HL-60 (cell line): ENCODE data around the gene RBP2.

ENCODE experiments used
- CTCF ChIP-seq: IDR thresholded peaks from one replicate; pipeline ENCODE4 v1.5.1; 2011; ENCODE audit warnings: low read length, control low read depth, inconsistent platforms; ENCODE audit not compliant: insufficient read depth
- GABPA ChIP-seq: IDR thresholded peaks from 2 replicates; pipeline ENCODE4 v1.6.1; 2012; ENCODE audit warnings: low read depth
- POLR2AphosphoS5 ChIP-seq: IDR thresholded peaks from 2 replicates; pipeline ENCODE4 v1.6.1; 2012; ENCODE audit warnings: low read depth
- REST ChIP-seq: IDR thresholded peaks from 2 replicates; pipeline ENCODE4 v1.6.1; 2012; ENCODE audit warnings: low read depth; ENCODE audit not compliant: insufficient replicate concordance
- SPI1 ChIP-seq: IDR thresholded peaks from 2 replicates; pipeline ENCODE4 v1.6.1; 2012; ENCODE audit warnings: low read depth, mild to moderate bottlenecking, borderline replicate concordance

- TF ChIP-seq CTCF (no peak), POLR2AphosphoS5 (no peak), GABPA (no peak), REST (no peak), SPI1 (no peak)
These were observed 23.2 kb upstream of the RBP2 start for GRCh38 chr3:139499536-139499935.
